ENCODE results near the gene BCAS3. TPM values are rescaled to one million over a fixed set of nuclear protein-coding genes. Genes with fewer than 3 reads are reported as not detected.

BCAS3 gene
- total RNA-seq, 1 experiment from 2014 or later, result 26.3 TPM

DNA sequence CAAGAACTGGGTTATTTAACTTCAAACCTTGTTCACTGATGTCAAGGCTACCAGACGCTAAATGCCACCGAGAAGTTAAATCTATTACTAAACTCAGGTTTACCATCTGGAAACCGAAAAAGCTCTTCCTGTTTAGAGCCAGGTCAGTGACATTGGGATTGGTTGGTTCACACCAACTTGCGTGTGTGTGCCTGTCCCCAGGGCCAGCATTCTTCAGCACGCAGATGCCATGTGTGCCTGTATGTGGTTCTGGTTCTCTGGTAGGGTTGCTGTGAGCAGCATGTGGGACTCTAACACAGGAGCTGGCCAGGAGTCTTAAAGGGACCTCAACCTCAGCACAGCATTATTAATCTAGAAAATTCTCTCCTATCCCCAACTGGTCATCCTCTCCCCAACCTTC lies 703.9 kb downstream of the BCAS3 start:
- CTCF ChIA-PET, result interaction anchor here (1.0 kb wide), 1 partner anchor 9 kb away, joined by 3 read pairs; no protein-coding TSS in a partner anchor

DNA sequence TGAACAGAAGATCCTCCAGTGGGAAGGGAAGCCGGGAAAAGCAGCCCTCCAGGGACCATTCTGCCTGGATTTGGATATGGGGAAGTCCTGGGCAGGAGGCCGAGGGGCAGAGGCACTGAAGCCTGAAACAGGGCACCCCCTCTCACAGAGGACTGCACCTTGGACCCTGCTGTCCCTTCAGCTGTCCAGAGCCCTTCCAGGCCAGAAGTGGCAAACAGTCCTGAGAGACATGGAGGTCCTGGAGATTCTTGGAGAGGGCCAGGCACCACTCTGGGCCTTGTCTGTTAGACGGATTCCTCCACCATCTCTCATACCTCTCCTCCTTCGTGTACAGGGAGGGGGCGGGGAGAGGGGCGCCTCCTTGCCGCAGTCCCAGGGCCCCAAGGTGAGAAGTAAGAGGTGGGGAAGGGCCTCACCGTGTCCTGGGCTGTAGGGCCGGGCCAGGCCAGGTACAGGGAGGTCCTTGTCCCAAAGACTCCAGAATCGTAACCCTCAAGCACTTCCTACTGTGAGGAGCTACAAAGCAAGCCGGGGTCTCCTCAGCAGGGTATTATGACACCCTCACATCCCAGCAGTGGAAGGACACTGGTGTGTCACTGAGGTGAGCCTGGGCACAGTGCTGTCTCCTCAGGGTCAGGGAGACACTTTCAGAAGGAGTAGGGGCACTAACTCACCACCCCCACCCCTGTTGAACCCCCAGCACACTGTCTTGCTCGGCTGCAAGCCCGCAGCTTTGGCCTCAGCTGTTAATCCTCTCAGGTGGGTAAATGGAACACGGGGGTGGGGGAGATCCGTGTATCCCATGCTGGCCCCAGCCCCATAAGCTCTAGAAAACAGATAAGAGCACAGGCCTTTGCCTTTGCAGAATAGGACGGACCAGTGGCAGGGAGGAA lies 705.4 kb downstream of the BCAS3 start:
- Histone ChIP-seq H3K27me3 (ENCODE audit: insufficient read depth, low read length) (no peaks in the 10 kb centered on the region), H2AFZ (ENCODE audit: low read depth, low read length, poor library complexity, severe bottlenecking) (no peak overlapping the region), H3K9me3 (ENCODE audit: control insufficient read depth in 1 of 2, insufficient read depth in 1 of 2, low read depth in 1 of 2, low read length in 2 of 2) (no peaks in the 10 kb centered on the region), H3K9ac (ENCODE audit: low read length) (no peak overlapping the region), H3K4me1 (ENCODE audit: control insufficient read depth in 1 of 2, insufficient read depth in 2 of 2, low read length in 2 of 2) (no peaks in the 10 kb centered on the region), H3K9me2 (ENCODE audit: insufficient read depth) (no peaks in the 10 kb centered on the region), H3K79me2 (ENCODE audit: insufficient read depth, low read length) (no peaks in the 10 kb centered on the region), H3K36me3 (ENCODE audit: control insufficient read depth in 1 of 2, insufficient read depth in 2 of 2, low read length in 2 of 2) (no peaks in the 10 kb centered on the region), H3K4me3 (replicated peaks in 1 of 2; ENCODE audit: low read depth in 1 of 2, low read length in 2 of 2) (no peak overlapping the region), H4K20me1 (ENCODE audit: insufficient read depth) (no peaks in the 10 kb centered on the region), H3K4me2 (ENCODE audit: low read length) (no peak overlapping the region), H3K27ac (ENCODE audit: low read depth, low read length) (no peak overlapping the region)
- POLR2A ChIA-PET, result no interaction called here
- DNase-seq (ENCODE audit: low read depth, low spot score), result no peak
- RAD21 ChIA-PET (ENCODE audit: low non-redundant PET in 1 of 2, low total read pairs in 2 of 2, uncharacterized antibody in 2 of 2, unreplicated experiment in 2 of 2), result no interaction called here
- TF ChIP-seq, protein P1, sequence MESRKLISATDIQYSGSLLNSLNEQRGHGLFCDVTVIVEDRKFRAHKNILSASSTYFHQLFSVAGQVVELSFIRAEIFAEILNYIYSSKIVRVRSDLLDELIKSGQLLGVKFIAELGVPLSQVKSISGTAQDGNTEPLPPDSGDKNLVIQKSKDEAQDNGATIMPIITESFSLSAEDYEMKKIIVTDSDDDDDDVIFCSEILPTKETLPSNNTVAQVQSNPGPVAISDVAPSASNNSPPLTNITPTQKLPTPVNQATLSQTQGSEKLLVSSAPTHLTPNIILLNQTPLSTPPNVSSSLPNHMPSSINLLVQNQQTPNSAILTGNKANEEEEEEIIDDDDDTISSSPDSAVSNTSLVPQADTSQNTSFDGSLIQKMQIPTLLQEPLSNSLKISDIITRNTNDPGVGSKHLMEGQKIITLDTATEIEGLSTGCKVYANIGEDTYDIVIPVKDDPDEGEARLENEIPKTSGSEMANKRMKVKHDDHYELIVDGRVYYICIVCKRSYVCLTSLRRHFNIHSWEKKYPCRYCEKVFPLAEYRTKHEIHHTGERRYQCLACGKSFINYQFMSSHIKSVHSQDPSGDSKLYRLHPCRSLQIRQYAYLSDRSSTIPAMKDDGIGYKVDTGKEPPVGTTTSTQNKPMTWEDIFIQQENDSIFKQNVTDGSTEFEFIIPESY (IDR thresholded peaks at IDR 0.05; ENCODE audit: extremely low read depth, insufficient replicate concordance, low read length), result no peak
- TF ChIP-seq, protein P2, sequence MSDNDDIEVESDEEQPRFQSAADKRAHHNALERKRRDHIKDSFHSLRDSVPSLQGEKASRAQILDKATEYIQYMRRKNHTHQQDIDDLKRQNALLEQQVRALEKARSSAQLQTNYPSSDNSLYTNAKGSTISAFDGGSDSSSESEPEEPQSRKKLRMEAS (IDR thresholded peaks at IDR 0.05), result no peak
- TF ChIP-seq, protein P3, sequence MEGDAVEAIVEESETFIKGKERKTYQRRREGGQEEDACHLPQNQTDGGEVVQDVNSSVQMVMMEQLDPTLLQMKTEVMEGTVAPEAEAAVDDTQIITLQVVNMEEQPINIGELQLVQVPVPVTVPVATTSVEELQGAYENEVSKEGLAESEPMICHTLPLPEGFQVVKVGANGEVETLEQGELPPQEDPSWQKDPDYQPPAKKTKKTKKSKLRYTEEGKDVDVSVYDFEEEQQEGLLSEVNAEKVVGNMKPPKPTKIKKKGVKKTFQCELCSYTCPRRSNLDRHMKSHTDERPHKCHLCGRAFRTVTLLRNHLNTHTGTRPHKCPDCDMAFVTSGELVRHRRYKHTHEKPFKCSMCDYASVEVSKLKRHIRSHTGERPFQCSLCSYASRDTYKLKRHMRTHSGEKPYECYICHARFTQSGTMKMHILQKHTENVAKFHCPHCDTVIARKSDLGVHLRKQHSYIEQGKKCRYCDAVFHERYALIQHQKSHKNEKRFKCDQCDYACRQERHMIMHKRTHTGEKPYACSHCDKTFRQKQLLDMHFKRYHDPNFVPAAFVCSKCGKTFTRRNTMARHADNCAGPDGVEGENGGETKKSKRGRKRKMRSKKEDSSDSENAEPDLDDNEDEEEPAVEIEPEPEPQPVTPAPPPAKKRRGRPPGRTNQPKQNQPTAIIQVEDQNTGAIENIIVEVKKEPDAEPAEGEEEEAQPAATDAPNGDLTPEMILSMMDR (IDR thresholded peaks at IDR 0.05 in 2 of 3, conservative IDR thresholded peaks at IDR 0.05 in 1 of 3; ENCODE audit: borderline replicate concordance in 1 of 3, insufficient read depth in 1 of 3, low read depth in 2 of 3, low read length in 2 of 3), result no peak
- no peak for TF ChIP-seq FOSL1 (IDR thresholded peaks at IDR 0.05; ENCODE audit: low read depth)
- intact Hi-C loops (cut with micrococcal nuclease), result no loop called here
- no TSS peak for BruUV-seq (replicated peaks)
- CTCF ChIA-PET, result interaction anchor here (1.6 kb wide), 1 partner anchor 11 kb away, joined by 5 read pairs; no protein-coding TSS in a partner anchor
- no peak for ATAC-seq

More for the DNA sequence above, 703.9 kb downstream of the BCAS3 start:
- no peaks in the 10 kb centered on the region for H3K9me3 ChIP-seq (ENCODE audit: control insufficient read depth in 1 of 2, insufficient read depth in 1 of 2, low read depth in 1 of 2, low read length in 2 of 2)
- H3K79me2 ChIP-seq (ENCODE audit: insufficient read depth, low read length), result no peaks in the 10 kb centered on the region
- ChIA-PET RAD21 (ENCODE audit: low non-redundant PET in 1 of 2, low total read pairs in 2 of 2, uncharacterized antibody in 2 of 2, unreplicated experiment in 2 of 2) (no interaction called here), POLR2A (no interaction called here)
- no peaks in the 10 kb centered on the region for H3K9me2 ChIP-seq (ENCODE audit: insufficient read depth)
- no peak overlapping the region for H3K4me3 ChIP-seq (replicated peaks in 1 of 2; ENCODE audit: low read depth in 1 of 2, low read length in 2 of 2)
- no peak overlapping the region for H3K4me2 ChIP-seq (ENCODE audit: low read length)
- intact Hi-C loops (cut with micrococcal nuclease), result no loop called here
- H2AFZ ChIP-seq (ENCODE audit: low read depth, low read length, poor library complexity, severe bottlenecking), result no peak overlapping the region
- no peak for TF ChIP-seq JUND (IDR thresholded peaks at IDR 0.05)
- TF ChIP-seq FOSL1 (IDR thresholded peaks at IDR 0.05; ENCODE audit: low read depth), result no peak
- no peak for ATAC-seq
- H3K36me3 ChIP-seq (ENCODE audit: control insufficient read depth in 1 of 2, insufficient read depth in 2 of 2, low read length in 2 of 2), result no peaks in the 10 kb centered on the region
- H3K9ac ChIP-seq (ENCODE audit: low read length), result no peak overlapping the region
- no peak overlapping the region for H3K27ac ChIP-seq (ENCODE audit: low read depth, low read length)
- no peaks in the 10 kb centered on the region for H4K20me1 ChIP-seq (ENCODE audit: insufficient read depth)
- H3K4me1 ChIP-seq (ENCODE audit: control insufficient read depth in 1 of 2, insufficient read depth in 2 of 2, low read length in 2 of 2), result no peaks in the 10 kb centered on the region
- H3K27me3 ChIP-seq (ENCODE audit: insufficient read depth, low read length), result no peaks in the 10 kb centered on the region
- DNase-seq (ENCODE audit: low read depth, low spot score), result no peak
- BruUV-seq (replicated peaks), result no TSS peak

Measured in HCT116 (cell line).